Mesenchymal stem cell (in vitro differentiated cells and primary cell): ENCODE data around the gene TMED10. TPM values are rescaled to one million over a fixed set of nuclear protein-coding genes. Genes with fewer than 3 reads are reported as not detected.

Experiments
- DNase-seq: peaks from one replicate; pipeline ENCODE4 v3.0.0-alpha.2; 2013
- H2AFZ ChIP-seq: one replicate; pipeline ENCODE4 v1.6.1; 2013; ENCODE audit warnings: low read depth, mild to moderate bottlenecking, control low read depth, inconsistent platforms, low read length, moderate library complexity
- H2AK5ac ChIP-seq: 2 replicates; pipeline ENCODE4 v1.6.1; 2013; ENCODE audit warnings: low read length, moderate library complexity, mild to moderate bottlenecking, inconsistent platforms; ENCODE audit not compliant: severe bottlenecking
- H2BK120ac ChIP-seq: one replicate; pipeline ENCODE4 v1.6.1; 2013; ENCODE audit warnings: low read depth, mild to moderate bottlenecking, inconsistent platforms, low read length, moderate library complexity
- H2BK12ac ChIP-seq, 2 experiments: one replicate each; pipeline ENCODE4 v1.6.1; 2013; ENCODE audit warnings: inconsistent platforms in 2 of 2, low read length in 2 of 2, mild to moderate bottlenecking in 2 of 2, moderate library complexity in 2 of 2, control low read depth in 1 of 2
- H2BK15ac ChIP-seq: one replicate; pipeline ENCODE4 v1.6.1; 2013; ENCODE audit warnings: mild to moderate bottlenecking, low read depth, inconsistent platforms; ENCODE audit not compliant: poor library complexity, severe bottlenecking
- H2BK5ac ChIP-seq: 2 replicates; pipeline ENCODE4 v1.6.1; 2013; ENCODE audit warnings: low read depth, mild to moderate bottlenecking, low read length, control low read depth, inconsistent platforms; ENCODE audit not compliant: poor library complexity, severe bottlenecking
- H3K14ac ChIP-seq, 2 experiments: one replicate each; pipeline ENCODE4 v1.6.1; 2013; ENCODE audit warnings: inconsistent platforms in 2 of 2, low read length in 2 of 2, control low read depth in 1 of 2, mild to moderate bottlenecking in 1 of 2, moderate library complexity in 1 of 2
- H3K18ac ChIP-seq, 2 experiments: one replicate each; pipeline ENCODE4 v1.6.1; 2013; ENCODE audit warnings: inconsistent platforms in 2 of 2, low read length in 2 of 2, control low read depth in 1 of 2, low read depth in 1 of 2, mild to moderate bottlenecking in 1 of 2
- H3K23ac ChIP-seq, 2 experiments: one replicate each; pipeline ENCODE4 v1.6.1; 2013; ENCODE audit warnings: inconsistent platforms in 2 of 2, low read length in 2 of 2, mild to moderate bottlenecking in 2 of 2, moderate library complexity in 2 of 2, control low read depth in 1 of 2
- H3K27ac ChIP-seq: 2 replicates; pipeline ENCODE4 v1.5.1; 2013; ENCODE audit warnings: mild to moderate bottlenecking, moderate library complexity, low read length, control low read depth, inconsistent platforms; ENCODE audit not compliant: poor library complexity, severe bottlenecking
- H3K27me3 ChIP-seq, 2 experiments: 2 replicates each; pipeline versions ENCODE4 v1.6.1 to v1.7.0; 2013; ENCODE audit warnings: low read length in 2 of 2, mild to moderate bottlenecking in 2 of 2, moderate library complexity in 2 of 2, control low read depth in 1 of 2, inconsistent platforms in 1 of 2; ENCODE audit not compliant: control insufficient read depth in 1 of 2, insufficient read depth in 1 of 2
- H3K36me3 ChIP-seq, 2 experiments: 2 replicates each; pipeline versions ENCODE4 v1.6.1 to v1.7.0; 2013; ENCODE audit warnings: low read length in 2 of 2, control low read depth in 1 of 2, inconsistent platforms in 1 of 2, low read depth in 1 of 2, mild to moderate bottlenecking in 1 of 2; ENCODE audit not compliant: insufficient read depth in 2 of 2, control insufficient read depth in 1 of 2
- H3K4ac ChIP-seq, 2 experiments: one replicate each; pipeline ENCODE4 v1.6.1; 2013; ENCODE audit warnings: inconsistent platforms in 2 of 2, low read length in 2 of 2, mild to moderate bottlenecking in 2 of 2, moderate library complexity in 2 of 2, control low read depth in 1 of 2, low read depth in 1 of 2
- H3K4me1 ChIP-seq: 2 replicates; pipeline ENCODE4 v1.6.1; 2013; ENCODE audit warnings: low read depth, low read length, control low read depth; ENCODE audit not compliant: control insufficient read depth, insufficient read depth
- H3K4me2 ChIP-seq: 2 replicates; pipeline ENCODE4 v1.6.1; 2013; ENCODE audit warnings: low read length, mild to moderate bottlenecking, inconsistent platforms; ENCODE audit not compliant: poor library complexity, severe bottlenecking
- H3K4me3 ChIP-seq, 2 experiments: 2 replicates each; pipeline versions ENCODE4 v1.5.1 to v1.7.0; 2013; ENCODE audit warnings: low read length in 2 of 2, mild to moderate bottlenecking in 2 of 2, control low read depth in 1 of 2, low read depth in 1 of 2; ENCODE audit not compliant: insufficient read depth in 1 of 2
- H3K79me1 ChIP-seq: replicated peaks from 2 replicates; pipeline ENCODE4 v1.6.1; 2013; ENCODE audit warnings: mild to moderate bottlenecking, control low read depth, low read length, inconsistent platforms; ENCODE audit not compliant: poor library complexity, severe bottlenecking
- H3K9ac ChIP-seq: 2 replicates; pipeline ENCODE4 v1.7.0; 2013; ENCODE audit warnings: mild to moderate bottlenecking, low read length, moderate library complexity
- H3K9me3 ChIP-seq: 2 replicates; pipeline ENCODE4 v1.7.0; 2013; ENCODE audit warnings: mild to moderate bottlenecking, low read length; ENCODE audit not compliant: control insufficient read depth
- H4K8ac ChIP-seq: one replicate; pipeline ENCODE4 v1.6.1; 2013; ENCODE audit warnings: inconsistent platforms, mild to moderate bottlenecking, low read length, moderate library complexity
- H4K91ac ChIP-seq: one replicate; pipeline ENCODE4 v1.6.1; 2013; ENCODE audit warnings: mild to moderate bottlenecking, low read length, inconsistent platforms
- WGBS: methylation state at CpG from one replicate; pipeline ENCODE4 v1.1.7; 2013; ENCODE audit warnings: mixed read lengths; 5-methylcytosine and 5-hydroxymethylcytosine counted together
- polyA plus RNA-seq, 2 experiments: library from polyadenylated mRNA; stranded (reverse); fragments of 200-250 nt; gene quantifications; one replicate each; pipeline ENCODE4 v1.2.3, GENCODE V29; 2013

TMED10 gene
- polyA plus RNA-seq (2013, experiment 1 of 2), result 426 TPM
- 426 TPM for polyA plus RNA-seq (2013, experiment 2 of 2)

- peak within 1 kb of the TSS; percentile 80 to 98 for H3K4me3 ChIP-seq
- DNase-seq, result peak; percentile 94
- H3K27me3 ChIP-seq, result no peaks in the 10 kb centered on the region
- peak within 1 kb of the TSS; percentile 85 for H4K8ac ChIP-seq
- H2AK5ac ChIP-seq, result no peak within 1 kb of the TSS
- H3K4me2 ChIP-seq, result peak within 1 kb of the TSS; percentile 88
- H3K4ac ChIP-seq, result peak within 1 kb of the TSS; percentile 88 to 99
- H2BK15ac ChIP-seq, result peak within 1 kb of the TSS; percentile 60
- peaks cover 3% of the 10 kb centered on the region for H3K4me1 ChIP-seq
- under 1% methylated on average over 49 of the region's 49 CpGs for WGBS
- peak within 1 kb of the TSS in 1 of 2 experiments; percentile 94 for H2BK12ac ChIP-seq
- H3K23ac ChIP-seq, result peak within 1 kb of the TSS in 1 of 2 experiments; percentile 98
- H3K9me3 ChIP-seq, result no peaks in the 10 kb centered on the region
- peak within 1 kb of the TSS; percentile 100 for H3K9ac ChIP-seq
- H3K18ac ChIP-seq, result peak within 1 kb of the TSS; percentile 63 to 100
- H3K79me1 ChIP-seq, result no peaks in the 10 kb centered on the region
- H2AFZ ChIP-seq, result peak within 1 kb of the TSS; percentile 66
- peak within 1 kb of the TSS; percentile 89 for H3K27ac ChIP-seq
- peak within 1 kb of the TSS; percentile 11 for H2BK120ac ChIP-seq
- peaks cover 3 to 4% of the 10 kb centered on the region in 2 experiments for H3K36me3 ChIP-seq
- peak within 1 kb of the TSS; percentile 79 for H4K91ac ChIP-seq
- H3K14ac ChIP-seq, result peak within 1 kb of the TSS in 1 of 2 experiments; percentile 100
- H2BK5ac ChIP-seq, result peak within 1 kb of the TSS; percentile 73
Observed at GRCh38 chr14:75176142-75176820, at the start of gene TMED10. TMED10 (minus strand) TSS chr14:75176612; CDS start chr14:75176579, 33 bp downstream.

- H3K4me3 ChIP-seq, result no peak overlapping the region
- no peaks in the 10 kb centered on the region for H3K79me1 ChIP-seq
- H2BK5ac ChIP-seq, result no peak overlapping the region
- DNase-seq, result peak; percentile 53
- peaks cover 0 to 7% of the 10 kb centered on the region in 2 experiments for H3K27me3 ChIP-seq
- H3K9me3 ChIP-seq, result no peaks in the 10 kb centered on the region
- H3K27ac ChIP-seq, result no peak overlapping the region
- H3K9ac ChIP-seq, result no peak overlapping the region
- H4K8ac ChIP-seq, result no peak overlapping the region
- H3K4me1 ChIP-seq, result peaks cover 11% of the 10 kb centered on the region
- H2AK5ac ChIP-seq, result no peak overlapping the region
- H2BK12ac ChIP-seq, result no peak overlapping the region
- H3K23ac ChIP-seq, result no peak overlapping the region
- no peak overlapping the region for H3K14ac ChIP-seq
- no peak overlapping the region for H2BK120ac ChIP-seq
- H3K36me3 ChIP-seq, result no peaks in the 10 kb centered on the region
- WGBS, result 86% methylated on average over 1 of the region's 2 CpGs
- H3K18ac ChIP-seq, result no peak overlapping the region
- no peak overlapping the region for H2AFZ ChIP-seq
- no peak overlapping the region for H3K4ac ChIP-seq
- no peak overlapping the region for H4K91ac ChIP-seq
- H3K4me2 ChIP-seq, result no peak overlapping the region
- no peak overlapping the region for H2BK15ac ChIP-seq
Observed at GRCh38 chr14:75224561-75224960, 48.1 kb upstream of the TMED10 start.

GRCh38 chr14:75223664-75224154, 47.3 kb upstream of the TMED10 start:
- H3K23ac ChIP-seq, result no peak overlapping the region
- H2AK5ac ChIP-seq, result no peak overlapping the region
- no peak overlapping the region for H3K4me3 ChIP-seq
- peak overlapping the region in 1 of 2 experiments; percentile 46 for H3K18ac ChIP-seq
- H2BK12ac ChIP-seq, result no peak overlapping the region
- no peak overlapping the region for H4K8ac ChIP-seq
- no peaks in the 10 kb centered on the region for H3K36me3 ChIP-seq
- H3K27ac ChIP-seq, result no peak overlapping the region
- WGBS, result 15% methylated on average over 4 of the region's 4 CpGs
- no peak overlapping the region for H3K4me2 ChIP-seq
- DNase-seq, result peak; percentile 82
- no peak overlapping the region for H2BK120ac ChIP-seq
- H4K91ac ChIP-seq, result no peak overlapping the region
- H3K4ac ChIP-seq, result no peak overlapping the region
- no peak overlapping the region for H2AFZ ChIP-seq
- H3K9me3 ChIP-seq, result no peaks in the 10 kb centered on the region
- H2BK15ac ChIP-seq, result no peak overlapping the region
- no peak overlapping the region for H2BK5ac ChIP-seq
- H3K4me1 ChIP-seq, result peaks cover 11% of the 10 kb centered on the region
- H3K79me1 ChIP-seq, result no peaks in the 10 kb centered on the region
- H3K27me3 ChIP-seq, result no peaks in the 10 kb centered on the region
- no peak overlapping the region for H3K14ac ChIP-seq
- no peak overlapping the region for H3K9ac ChIP-seq

- Histone ChIP-seq H3K79me1 (no peaks in the 10 kb centered on the region), H4K8ac (peak overlapping the region; percentile 74), H2BK15ac (no peak overlapping the region), H2BK5ac (no peak overlapping the region), H3K4ac (peak overlapping the region; percentile 20 to 63), H3K4me2 (peak overlapping the region; percentile 3), H3K36me3 (no peaks in the 10 kb centered on the region), H3K27me3 (no peaks in the 10 kb centered on the region), H2AK5ac (peak overlapping the region; percentile 67), H3K14ac (peak overlapping the region in 1 of 2 experiments; percentile 26), H2BK120ac (peak overlapping the region; percentile 80), H2AFZ (peak overlapping the region; percentile 0), H3K9me3 (no peaks in the 10 kb centered on the region), H3K9ac (no peak overlapping the region), H3K23ac (peak overlapping the region in 1 of 2 experiments; percentile 84), H3K27ac (peak overlapping the region; percentile 41), H3K4me3 (no peak overlapping the region), H4K91ac (peak overlapping the region; percentile 81), H3K18ac (peak overlapping the region; percentile 93), H3K4me1 (peaks cover 11% of the 10 kb centered on the region), H2BK12ac (peak overlapping the region; percentile 57 to 87)
- peak; percentile 90 for DNase-seq
- WGBS, result 33% methylated on average over 10 of the region's 12 CpGs
Observed at GRCh38 chr14:75222208-75222701, 45.8 kb upstream of the TMED10 start.
